ENCODE data around the gene HOXC6.
"Not testable (repeated sequence)": the region's sequence is repeated elsewhere in the genome, so short reads cannot be mapped to it uniquely, and the experiment has no call there.

Gene HOXC6

DNA sequence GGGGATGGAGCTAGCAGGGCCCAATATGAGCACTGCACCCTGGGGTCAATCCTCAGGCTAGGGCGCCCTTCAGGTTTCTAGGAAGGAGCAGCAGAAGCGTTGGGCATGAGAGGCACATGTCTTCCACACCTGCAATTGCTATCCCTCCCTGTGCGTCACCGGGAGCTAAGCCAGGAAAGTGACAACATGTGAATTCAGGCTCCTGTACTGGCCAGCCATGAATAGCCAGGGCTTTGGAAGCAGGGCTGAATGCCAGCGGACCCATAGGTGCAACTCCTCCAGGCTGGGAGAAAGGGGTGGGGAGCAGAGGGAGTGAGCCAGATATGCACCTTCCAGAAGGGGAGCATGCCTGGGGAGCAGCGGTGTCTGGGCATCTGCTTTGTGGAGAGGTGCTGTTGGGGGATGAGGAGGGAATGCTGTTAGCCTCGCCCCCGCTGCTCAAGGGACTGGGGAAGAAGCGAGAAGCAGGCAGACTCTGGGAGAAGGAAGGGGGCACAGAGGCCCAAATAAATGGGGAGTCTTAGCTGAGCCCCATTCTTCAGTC is 10.7 kb downstream of the HOXC6 start:
- no peak for DNase-seq (ENCODE audit: low read depth in 2 of 2, low spot score in 1 of 2)

DNA sequence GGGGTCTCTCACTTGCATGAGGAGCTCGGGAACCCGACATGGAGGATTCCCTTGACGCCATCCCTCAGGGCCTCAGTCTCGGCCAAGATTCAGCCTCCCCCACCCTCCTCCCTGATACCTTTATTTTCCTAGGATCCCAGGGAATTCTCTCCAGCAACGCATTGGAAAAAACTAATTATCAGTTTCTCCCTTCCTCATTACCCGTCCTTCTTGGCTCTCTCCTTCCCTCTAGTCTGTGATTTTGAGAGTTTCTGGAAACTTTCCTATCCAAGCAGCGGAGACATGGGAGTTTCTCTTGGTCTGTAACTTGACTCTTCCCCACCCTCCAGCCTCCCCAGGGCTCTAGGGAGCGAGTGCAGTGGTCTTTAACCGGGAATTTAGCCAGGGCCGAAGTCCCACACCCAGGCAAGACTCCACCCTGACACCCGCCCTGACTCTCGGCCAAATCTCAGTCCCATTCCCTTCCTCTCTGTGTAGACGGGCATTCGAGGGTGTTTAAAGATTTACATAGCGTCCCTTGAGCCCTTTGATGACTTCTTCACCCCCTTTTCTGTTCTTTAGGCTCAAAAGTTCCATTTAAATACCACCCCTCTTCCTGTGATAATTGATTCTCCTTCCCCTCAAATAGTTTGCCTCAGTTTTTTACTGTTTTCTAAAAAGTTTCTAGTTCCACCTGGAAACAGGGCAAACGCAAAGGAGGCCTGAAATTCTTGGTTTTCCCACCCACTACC is 11.3 kb downstream of the HOXC6 start:
- no peak for DNase-seq (ENCODE audit: low read depth in 2 of 2, low spot score in 1 of 2)

DNA sequence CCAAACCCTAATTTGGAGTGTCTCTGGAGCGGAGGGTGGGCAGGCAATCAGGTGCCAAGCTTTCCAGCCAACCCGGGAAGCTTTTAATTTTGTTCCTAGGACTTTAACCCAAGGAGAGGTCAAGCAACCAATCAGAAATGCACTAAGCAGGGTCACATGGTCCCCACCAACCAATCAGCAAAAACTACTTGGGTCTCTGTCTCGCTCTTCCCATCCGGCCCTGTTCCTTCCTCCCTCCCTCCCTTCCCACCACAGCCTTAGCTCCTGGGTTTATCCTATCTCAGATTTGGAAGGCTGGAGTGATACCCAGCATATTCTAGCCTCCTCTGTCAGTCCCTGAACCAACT is 11.9 kb downstream of the HOXC6 start:
- no peak for DNase-seq (ENCODE audit: low read depth in 2 of 2, low spot score in 1 of 2)

DNA sequence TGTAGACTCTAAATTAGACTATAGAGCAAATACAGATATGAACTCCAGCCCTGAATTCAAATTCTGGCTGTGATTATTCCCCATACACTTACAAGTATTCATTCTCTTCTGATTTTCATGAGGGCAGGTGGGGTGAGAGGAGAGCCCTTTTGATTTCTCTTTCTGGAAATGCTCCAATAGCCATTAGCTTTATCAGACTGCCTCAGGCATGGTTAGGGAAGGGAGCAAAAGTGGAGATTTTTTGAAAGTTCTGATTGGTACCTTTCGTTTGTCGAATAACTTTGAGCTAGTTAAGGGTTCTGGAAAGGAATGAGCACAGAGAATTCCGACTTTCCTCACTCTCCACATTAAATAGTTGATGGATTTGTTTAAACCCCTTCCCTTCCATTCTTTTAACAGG is 12.4 kb downstream of the HOXC6 start:
- no peak for DNase-seq (ENCODE audit: low read depth in 2 of 2, low spot score in 1 of 2)

DNA sequence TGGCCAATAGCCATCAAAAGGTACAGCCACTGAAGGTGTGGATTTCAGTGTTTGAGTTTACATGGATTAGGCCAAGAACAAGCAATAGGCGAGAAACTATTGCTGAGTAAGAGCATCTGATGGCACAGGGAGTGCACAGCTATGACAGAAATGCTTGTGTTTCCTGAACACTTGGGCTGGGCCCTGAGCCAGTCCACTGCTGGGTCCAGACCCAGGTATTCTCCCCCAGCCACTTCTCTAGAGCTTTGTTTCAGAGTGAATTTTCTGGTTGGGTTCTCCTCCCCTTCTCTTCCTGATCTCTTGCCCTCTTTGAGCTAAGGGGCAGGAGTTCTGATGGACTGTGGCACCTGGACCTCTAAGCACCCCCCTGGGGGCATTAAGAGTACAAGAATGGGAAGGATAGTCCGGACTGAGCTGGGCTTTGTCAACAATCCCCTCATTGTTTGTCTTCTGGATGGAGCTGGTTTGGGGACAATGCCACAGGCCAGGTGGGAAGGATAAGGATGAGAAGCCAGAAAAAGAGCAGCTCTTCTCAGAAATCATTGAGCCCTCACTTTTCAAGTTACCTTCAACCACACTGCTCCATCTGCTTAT is 13.0 kb downstream of the HOXC6 start:
- no peak for DNase-seq (ENCODE audit: low read depth in 2 of 2, low spot score in 1 of 2)

DNA sequence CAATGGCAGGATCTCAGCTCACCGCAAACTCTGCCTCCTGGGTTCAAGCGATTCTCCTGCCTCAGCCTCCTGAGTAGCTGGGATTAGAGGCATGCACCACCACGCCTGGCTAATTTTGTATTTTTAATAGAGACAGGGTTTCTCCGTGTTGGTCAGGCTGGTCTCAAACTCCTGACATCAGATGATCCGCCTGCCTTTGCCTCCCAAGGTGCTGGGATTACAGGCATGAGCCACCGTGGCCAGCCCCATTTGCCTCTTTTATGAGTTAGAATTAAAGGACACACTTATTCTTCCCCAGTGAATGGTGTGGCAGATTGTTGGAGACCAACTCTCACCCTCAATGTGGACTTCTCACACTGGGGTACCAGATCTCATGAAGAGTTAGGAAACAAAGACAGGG is 13.8 kb downstream of the HOXC6 start:
- DNase-seq (ENCODE audit: low read depth in 2 of 2, low spot score in 1 of 2) = not testable (repeated sequence)

DNA sequence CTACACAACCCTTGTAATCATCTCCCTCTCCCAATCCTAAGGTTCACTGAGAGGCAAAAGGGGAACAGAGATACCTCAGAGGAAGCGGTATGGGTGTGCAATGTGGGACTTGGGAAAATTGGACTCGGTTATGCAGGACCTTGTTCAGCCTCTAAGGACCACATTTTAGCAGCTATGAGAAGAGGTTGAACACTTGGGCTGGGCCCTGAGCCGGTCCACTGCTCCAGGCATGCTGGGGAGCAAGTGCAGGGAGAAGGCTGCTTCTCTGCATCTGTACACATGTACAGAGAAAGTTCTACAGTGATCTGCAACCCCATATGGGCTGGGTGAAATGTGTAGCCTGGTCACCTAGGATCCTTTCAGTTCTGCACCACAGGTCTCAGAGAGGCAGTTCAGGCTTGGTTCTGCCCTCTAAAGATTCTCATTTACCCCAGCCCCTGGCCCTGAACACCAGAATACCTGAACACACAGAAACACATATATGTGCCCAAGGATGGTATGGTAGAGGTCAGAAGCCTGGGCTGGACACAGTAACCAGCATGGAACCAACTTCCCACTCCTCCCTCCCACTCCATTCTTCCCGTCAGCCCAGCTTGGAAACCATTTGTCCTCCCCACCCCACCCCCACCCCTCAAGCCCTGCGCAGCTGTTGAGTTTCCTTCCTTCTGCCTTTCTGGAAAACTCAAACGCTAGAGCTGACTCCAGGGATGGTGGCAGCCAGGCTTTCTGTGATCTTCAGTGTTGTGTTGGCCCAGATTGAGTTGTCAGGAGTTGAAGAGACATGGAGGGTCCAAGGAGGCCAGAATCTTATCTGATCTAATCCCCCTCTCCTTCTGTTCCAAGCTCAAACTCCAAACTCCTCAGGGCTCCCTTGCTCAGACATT is 15.0 kb downstream of the HOXC6 start:
- no peak for DNase-seq (ENCODE audit: low read depth in 2 of 2, low spot score in 1 of 2)

DNA sequence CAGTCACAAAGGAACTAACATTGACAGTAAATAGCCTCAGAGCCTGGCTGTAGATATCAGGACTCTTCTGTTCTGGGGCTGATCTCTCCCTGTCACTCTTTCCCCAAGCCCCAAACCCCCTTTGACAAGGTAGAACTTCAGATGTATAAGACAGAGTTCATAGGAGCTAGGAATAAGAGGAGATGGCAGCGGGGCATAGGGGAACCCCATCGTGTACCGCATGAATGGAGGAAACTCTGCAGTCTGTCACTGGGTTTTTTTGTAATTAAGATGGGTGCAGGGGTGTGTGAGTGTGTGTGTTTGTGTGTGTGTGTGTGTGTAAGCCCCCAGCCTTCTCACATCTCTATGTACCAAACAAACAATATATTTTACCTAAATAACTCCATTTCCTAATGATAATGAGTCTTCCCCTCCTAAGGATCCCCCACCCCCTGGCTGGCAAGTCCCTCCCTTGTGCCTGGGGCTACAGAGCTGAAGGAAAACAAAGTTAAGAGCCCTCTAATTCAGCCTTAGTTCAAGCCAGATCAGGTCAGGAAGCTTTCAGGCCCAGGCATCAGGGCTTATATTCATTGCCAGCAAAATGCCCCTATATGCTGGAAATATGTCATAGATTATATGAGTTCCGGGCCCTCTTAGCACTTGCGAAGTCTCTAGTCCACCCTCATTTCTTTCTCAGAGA is 16.3 kb downstream of the HOXC6 start:
- DNase-seq (ENCODE audit: low read depth in 2 of 2, low spot score in 1 of 2) = no peak

DNA sequence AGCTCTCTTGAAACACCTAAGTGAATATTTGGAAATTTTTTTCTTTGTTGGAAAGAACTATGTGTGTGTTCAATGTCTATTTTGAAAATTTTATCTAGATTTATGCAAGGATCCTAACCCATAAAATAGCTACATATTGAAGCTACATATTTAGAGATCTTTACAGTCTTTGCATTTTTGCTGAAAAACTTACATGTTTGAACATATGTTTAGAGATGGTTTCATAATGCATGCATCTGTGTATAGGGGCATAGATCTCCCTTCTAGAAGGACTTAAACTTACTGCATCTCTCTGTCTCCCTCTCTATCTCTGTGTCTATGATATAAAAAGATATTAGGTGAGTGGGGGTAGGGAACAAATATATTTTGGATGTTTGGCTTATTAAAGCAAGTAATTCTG is 17.2 kb downstream of the HOXC6 start:
- no peak for DNase-seq (ENCODE audit: low read depth in 2 of 2, low spot score in 1 of 2)

DNA sequence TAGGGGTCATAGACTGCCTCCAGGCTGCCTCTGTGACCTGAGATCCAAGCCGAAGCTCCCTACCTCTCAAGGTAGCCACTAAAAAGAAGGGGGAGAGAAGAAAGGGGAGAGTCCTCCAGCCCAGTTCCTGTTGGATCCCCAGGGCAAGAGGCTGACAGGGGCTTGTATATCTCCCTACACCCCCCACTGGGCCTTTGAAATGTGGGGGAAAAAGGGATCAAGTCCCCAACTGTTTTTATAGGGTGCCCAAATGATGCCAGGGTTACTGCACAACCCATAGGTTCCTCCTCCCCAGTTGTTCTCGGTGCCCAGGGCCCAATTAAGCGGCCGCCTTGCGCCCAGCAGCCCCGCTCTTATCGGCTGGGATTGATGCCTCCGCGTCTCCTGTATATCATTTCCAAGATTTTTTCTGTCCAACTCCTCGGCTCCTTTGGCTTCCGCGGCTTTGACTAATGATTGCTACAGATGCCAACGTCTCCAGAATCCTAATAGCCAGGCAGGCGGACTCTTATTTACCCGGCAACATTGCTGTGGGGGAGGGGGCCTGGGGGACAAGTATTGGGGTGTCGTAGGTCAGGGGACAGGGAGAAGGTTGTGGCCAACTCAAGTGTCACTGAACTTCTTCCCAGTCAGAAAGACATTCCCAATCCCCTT is 17.8 kb downstream of the HOXC6 start:
- DNase-seq (ENCODE audit: low read depth in 2 of 2, low spot score in 1 of 2) = no peak

DNA sequence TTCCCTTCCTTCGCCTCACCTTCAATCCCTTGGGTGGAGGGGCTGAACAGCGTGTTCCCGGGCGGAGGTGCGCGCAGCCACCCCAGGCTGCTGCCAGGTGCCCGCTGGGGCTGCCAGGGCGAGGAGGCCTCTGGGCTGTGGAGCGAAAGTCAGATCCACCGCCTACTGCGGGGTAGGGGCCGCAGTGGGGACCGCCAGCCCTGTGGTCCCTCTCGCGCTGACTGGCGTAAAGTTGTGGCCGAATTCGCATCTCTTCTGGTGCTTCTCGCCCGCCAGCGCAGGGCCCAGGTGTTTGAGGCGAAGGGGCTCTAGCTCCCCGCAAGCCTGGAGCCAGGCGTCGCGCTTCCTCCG is 18.5 kb downstream of the HOXC6 start:
- no peak for DNase-seq (ENCODE audit: low read depth in 2 of 2, low spot score in 1 of 2)

DNA sequence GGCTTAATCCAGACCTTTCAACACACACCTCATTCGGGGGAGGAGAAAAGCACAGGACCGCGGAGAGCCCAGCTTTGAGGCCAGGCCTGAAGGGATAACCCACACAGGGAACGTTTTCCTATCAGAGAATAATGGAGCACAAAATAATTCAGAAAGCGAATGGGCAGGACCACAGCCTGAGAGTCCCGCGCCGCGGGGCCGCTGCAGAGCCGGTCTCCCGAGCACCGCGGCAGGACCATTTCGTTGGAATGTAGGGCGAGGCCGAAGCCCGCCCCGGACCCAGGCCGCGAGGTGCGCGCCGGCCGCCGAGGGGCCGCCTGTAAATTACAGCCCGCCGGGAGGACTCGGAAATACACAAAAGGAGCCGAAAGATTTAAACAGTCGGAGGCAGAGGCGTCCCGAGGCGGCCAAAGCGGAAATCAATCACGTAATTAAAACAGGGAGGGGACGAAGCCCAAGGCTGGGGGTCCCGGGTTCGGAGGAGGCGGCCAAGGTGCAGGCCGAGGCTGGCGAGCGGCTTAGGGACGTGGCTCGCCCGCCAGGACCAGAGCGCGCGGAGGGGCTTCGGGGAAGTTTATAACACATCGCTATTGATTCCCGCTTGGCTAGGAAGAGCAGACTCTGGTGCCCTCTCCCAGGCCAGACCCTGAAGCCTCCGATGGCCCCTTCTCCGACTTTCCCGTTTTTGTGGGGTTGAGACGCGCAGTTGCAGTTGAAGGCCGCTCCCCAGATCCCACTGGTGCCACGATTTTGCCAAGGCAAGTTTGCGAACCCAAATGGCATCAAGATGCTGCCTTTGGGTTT is 19.1 kb downstream of the HOXC6 start:
- DNase-seq (ENCODE audit: low read depth in 2 of 2, low spot score in 1 of 2) = no peak

DNA sequence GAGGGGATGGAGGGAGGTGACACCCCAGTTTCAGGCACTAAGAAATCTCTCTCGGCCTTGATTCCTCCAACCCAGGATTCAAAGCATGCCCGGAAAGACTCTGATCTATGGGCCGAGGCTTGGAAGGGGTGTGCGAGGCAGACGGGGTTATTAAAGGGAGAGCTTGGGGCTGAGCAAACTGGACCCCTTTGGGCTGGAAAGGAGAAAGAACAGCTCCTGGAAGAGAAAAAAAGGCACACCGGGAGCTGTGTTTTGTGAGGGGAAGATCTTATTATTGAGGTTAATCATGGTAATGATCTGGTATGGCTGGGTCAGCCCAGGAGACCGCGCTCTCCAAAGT is 19.7 kb downstream of the HOXC6 start:
- DNase-seq (ENCODE audit: low read depth in 2 of 2, low spot score in 1 of 2) = no peak

DNA sequence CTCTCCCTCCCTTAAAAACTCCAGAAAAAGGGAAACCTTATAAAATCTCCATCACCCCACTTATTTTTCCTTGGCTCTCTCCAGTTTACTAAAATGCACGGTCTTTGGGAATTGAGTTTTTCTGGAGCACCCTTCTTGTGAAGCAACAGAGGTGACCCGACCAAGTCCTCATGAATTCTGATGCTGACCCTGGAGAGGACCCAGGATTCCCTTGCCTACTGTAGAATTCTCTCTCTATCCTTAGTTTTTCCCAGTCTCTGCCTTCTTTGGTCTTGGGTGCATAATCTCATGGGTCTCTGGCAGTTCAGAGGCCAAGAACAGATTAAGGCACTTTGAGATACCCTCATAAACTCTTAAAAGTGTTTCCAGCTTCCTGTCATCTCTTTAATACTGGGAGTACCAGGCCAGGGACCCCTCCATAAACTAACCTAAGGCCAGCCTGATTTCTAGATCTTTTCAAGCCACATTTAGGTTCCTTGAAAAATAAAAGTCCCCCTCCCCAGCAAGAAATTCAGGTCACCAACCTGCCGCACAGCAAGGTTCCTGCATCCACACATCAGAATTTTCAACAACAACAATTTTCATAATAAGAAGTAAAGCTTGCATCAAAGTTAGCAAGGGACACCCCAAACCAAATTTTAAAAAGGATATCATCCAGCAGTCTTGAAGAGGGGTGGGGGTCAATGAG is 20.3 kb downstream of the HOXC6 start:
- DNase-seq (ENCODE audit: low read depth in 2 of 2, low spot score in 1 of 2) = no peak

DNA sequence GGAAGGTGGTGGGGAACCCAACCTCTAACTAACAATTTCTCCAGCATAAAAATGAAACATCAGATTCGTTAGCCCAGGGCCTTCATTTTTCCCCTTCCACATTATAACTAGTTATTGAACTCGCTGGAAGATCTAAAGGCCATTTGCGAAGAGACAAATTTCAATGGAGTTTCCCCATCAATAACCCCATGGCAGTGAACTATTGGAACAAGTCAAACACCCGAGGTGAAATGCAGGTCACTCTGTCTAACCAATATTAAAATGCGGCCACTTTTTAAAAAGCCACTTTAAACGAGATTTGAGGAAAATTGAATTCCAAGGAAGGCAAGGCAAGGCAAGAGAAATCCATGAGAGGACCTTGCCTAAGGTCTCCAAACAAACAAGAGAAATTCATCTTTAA is 20.9 kb downstream of the HOXC6 start:
- DNase-seq (ENCODE audit: low read depth in 2 of 2, low spot score in 1 of 2) = no peak

DNA sequence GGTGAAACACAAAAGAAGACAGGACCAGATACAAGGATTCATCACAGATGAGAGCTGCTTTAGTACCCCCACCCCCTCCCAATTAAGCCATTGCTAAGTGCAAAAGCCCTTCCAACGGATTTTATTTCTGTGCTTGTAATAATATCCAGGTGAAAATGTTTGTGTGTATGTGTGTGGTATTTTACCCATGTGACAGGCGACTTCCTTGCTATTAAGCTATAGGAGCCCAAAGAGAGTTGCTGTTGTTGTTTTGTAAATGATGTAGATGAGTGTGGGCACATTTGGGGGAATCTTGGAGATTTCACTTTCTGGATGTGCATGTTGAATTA is 22.2 kb downstream of the HOXC6 start:
- DNase-seq (ENCODE audit: low read depth in 2 of 2, low spot score in 1 of 2) = no peak

DNA sequence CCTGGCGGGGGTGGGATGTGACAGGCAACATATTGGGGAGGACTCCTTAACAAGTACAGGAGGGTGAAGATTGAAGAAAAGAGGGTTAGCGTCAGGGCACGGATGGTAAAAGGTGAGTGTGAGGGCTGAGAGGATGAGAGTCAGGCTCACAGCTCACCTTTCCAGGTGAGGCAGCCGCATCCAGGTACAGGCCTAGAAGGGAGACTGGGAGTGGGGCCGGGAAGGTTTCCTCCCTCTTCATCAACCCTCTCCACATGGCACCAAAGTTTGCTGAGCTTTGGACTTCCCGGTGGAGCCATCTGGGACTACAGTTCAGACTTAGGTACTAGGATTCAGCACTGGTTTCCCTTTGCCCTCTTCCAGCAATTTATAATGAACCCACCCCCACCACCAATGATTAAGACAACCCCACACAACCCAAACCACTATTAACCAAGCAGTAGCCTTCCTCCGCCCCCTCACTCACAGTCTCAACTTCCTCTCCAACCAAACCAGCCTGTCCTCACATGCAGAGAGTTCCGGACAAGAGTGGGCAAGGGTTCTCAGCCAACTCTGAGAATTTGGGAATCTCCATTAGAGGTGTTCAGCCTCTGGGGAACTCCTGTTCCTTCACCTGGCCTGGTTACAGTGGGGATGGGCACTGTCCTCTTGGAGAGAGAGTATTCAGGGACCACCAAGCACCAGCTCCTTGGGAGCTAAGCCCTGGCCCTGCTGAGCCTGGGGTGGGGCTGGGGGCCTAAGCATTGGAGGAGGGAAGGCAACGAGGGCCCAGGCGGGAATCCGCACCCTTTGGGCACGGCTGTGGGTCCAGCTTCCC is 23.0 kb downstream of the HOXC6 start:
- no peak for DNase-seq (ENCODE audit: low read depth in 2 of 2, low spot score in 1 of 2)

DNA sequence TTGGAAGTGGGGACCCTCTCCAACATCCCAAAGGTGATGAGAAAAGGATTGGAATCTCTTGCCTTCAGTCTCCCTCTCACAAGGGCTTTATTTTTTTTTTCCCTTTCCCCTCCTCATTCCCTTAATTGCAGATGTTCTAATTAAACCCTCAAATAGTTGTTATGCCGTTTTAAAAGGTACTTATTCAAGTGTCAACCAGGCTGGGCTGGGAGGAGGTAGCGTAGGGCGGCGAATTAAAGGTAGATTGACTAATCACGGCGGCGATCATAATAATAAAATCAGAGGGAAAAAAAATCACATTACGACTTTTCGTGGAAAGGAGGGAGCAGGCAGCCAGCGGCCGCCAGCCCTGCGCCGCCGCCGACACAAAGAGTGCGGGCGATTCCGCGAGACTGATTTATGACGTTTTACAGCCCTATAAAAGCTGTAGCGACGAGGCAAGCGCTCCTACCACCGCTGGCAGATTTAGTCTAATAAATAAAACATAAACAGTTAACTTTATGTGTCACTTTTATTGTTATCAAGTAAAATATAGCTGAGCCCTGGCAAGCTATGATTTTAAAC is 23.7 kb downstream of the HOXC6 start:
- DNase-seq (ENCODE audit: low read depth in 2 of 2, low spot score in 1 of 2) = no peak
